Fibroblast of pulmonary artery (primary cell): Measurements from ENCODE around the gene PTPRD.

ENCODE experiments used
- DNase-seq: peaks from one replicate; pipeline ENCODE4 v3.0.0-alpha.2; 2010; ENCODE audit warnings: low read depth
- H3K4me3 ChIP-seq: replicated peaks from 2 replicates; pipeline ENCODE4 v1.5.1; 2011; ENCODE audit warnings: low read depth, mild to moderate bottlenecking, control low read depth, low read length, moderate library complexity
- CTCF ChIP-seq: IDR thresholded peaks from 2 replicates; pipeline ENCODE4 v1.5.1; 2011; ENCODE audit warnings: mild to moderate bottlenecking, control low read depth, low read length, inconsistent platforms; ENCODE audit errors: missing control alignments

PTPRD gene

GRCh38 chr9:9892217-9892616 is 720.6 kb downstream of the PTPRD start:
- H3K4me3 ChIP-seq: no peak overlapping the region
- no peak for TF ChIP-seq CTCF
- no peak for DNase-seq

GRCh38 chr9:9881692-9882091 is 731.1 kb downstream of the PTPRD start:
- no peak for TF ChIP-seq CTCF
- DNase-seq: no peak
- H3K4me3 ChIP-seq: no peak overlapping the region

GRCh38 chr9:9874270-9874669 is 738.5 kb downstream of the PTPRD start:
- TF ChIP-seq CTCF: no peak
- no peak overlapping the region for H3K4me3 ChIP-seq
- DNase-seq: no peak

GRCh38 chr9:9862235-9862810 is 750.5 kb downstream of the PTPRD start:
- TF ChIP-seq CTCF: no peak
- DNase-seq: no peak
- H3K4me3 ChIP-seq: no peak overlapping the region

- H3K4me3 ChIP-seq: no peak overlapping the region
- TF ChIP-seq CTCF: no peak
- no peak for DNase-seq
These were observed 757.4 kb downstream of the PTPRD start for GRCh38 chr9:9855177-9856078.

- DNase-seq: no peak
- no peak overlapping the region for H3K4me3 ChIP-seq
- no peak for TF ChIP-seq CTCF
These were observed 765.1 kb downstream of the PTPRD start for GRCh38 chr9:9847750-9848149.
